GM23338 (cell line): ENCODE data around the gene TAGAP. TPM values are rescaled to one million over a fixed set of nuclear protein-coding genes. Genes with fewer than 3 reads are reported as not detected.

Source experiments
- ATAC-seq: fragments of 200-7000 bp; cut with Tn5 transposase; 3 replicates; pipeline ENCODE4 v1.9.1; 2020
- DNase-seq: peaks from one replicate; pipeline ENCODE4 v3.0.0-alpha.2; 2015; ENCODE audit warnings: low spot score
- H2AFZ ChIP-seq: fragments of 200-600 bp; sonication (generic); 2 replicates; pipeline ENCODE4 v1.8.0; 2016; ENCODE audit warnings: antibody characterized with exemption, mild to moderate bottlenecking, moderate library complexity
- H3F3A ChIP-seq: fragments of 200-600 bp; sonication (generic); replicated peaks from 2 replicates; pipeline ENCODE4 v1.8.0; 2017; ENCODE audit warnings: antibody characterized with exemption, mixed run types, low read depth
- H3K27ac ChIP-seq: fragments of 200-600 bp; sonication (generic); 2 replicates; pipeline ENCODE4 v1.6.1; 2016; ENCODE audit warnings: low read depth
- H3K27me3 ChIP-seq: fragments of 200-600 bp; sonication (generic); 2 replicates; pipeline ENCODE4 v1.8.0; 2016; ENCODE audit warnings: mild to moderate bottlenecking, mixed run types, moderate library complexity; ENCODE audit not compliant: insufficient read depth
- H3K36me3 ChIP-seq: fragments of 200-600 bp; sonication (generic); 2 replicates; pipeline ENCODE4 v1.8.0; 2016; ENCODE audit warnings: mild to moderate bottlenecking; ENCODE audit not compliant: insufficient read depth
- H3K4me1 ChIP-seq: fragments of 200-600 bp; sonication (generic); 2 replicates; pipeline ENCODE4 v1.8.0; 2016; ENCODE audit warnings: mild to moderate bottlenecking, moderate library complexity; ENCODE audit not compliant: insufficient read depth
- H3K4me2 ChIP-seq: fragments of 200-600 bp; sonication (generic); 2 replicates; pipeline ENCODE4 v1.7.1; 2017; ENCODE audit warnings: mixed run types
- H3K4me3 ChIP-seq: fragments of 200-600 bp; sonication (generic); 2 replicates; pipeline ENCODE4 v1.6.1; 2016; ENCODE audit warnings: mixed run types
- H3K79me2 ChIP-seq: fragments of 200-600 bp; sonication (generic); replicated peaks from 2 replicates; pipeline ENCODE4 v1.8.0; 2017; ENCODE audit warnings: mild to moderate bottlenecking; ENCODE audit not compliant: insufficient read depth
- H3K9me2 ChIP-seq: fragments of 200-600 bp; sonication (generic); 2 replicates; pipeline ENCODE4 v1.8.0; 2017; ENCODE audit not compliant: insufficient read depth
- H4K20me1 ChIP-seq: fragments of 200-600 bp; sonication (generic); replicated peaks from 2 replicates; pipeline ENCODE4 v1.8.0; 2017; ENCODE audit warnings: mild to moderate bottlenecking; ENCODE audit not compliant: insufficient read depth
- H3K27ac Mint-ChIP-seq: 2 replicates; pipeline ENCODE4 v1.8.0; 2020; ENCODE audit warnings: inconsistent platforms, mild to moderate bottlenecking, moderate library complexity, mixed read lengths
- H3K27me3 Mint-ChIP-seq: 3 replicates; pipeline ENCODE4 v1.8.0; 2022; ENCODE audit warnings: low read depth, mild to moderate bottlenecking, moderate library complexity, mixed read lengths, inconsistent platforms; ENCODE audit not compliant: insufficient read depth, poor library complexity
- H3K36me3 Mint-ChIP-seq: 3 replicates; pipeline ENCODE4 v1.8.0; 2021; ENCODE audit warnings: low read depth, mild to moderate bottlenecking, inconsistent platforms, moderate library complexity, mixed read lengths
- H3K4me1 Mint-ChIP-seq: 3 replicates; pipeline ENCODE4 v1.8.0; 2020; ENCODE audit warnings: mild to moderate bottlenecking, inconsistent platforms, mixed read lengths
- H3K4me3 Mint-ChIP-seq: 3 replicates; pipeline ENCODE4 v1.8.0; 2021; ENCODE audit warnings: moderate library complexity, mild to moderate bottlenecking, inconsistent platforms, mixed read lengths
- H3K9me3 Mint-ChIP-seq: 3 replicates; pipeline ENCODE4 v1.8.0; 2020; ENCODE audit warnings: moderate library complexity, mild to moderate bottlenecking, inconsistent platforms, mixed read lengths
- CREB1 ChIP-seq: fragments of 250-450 bp; sonication (Bioruptor Pico); IDR thresholded peaks from 2 replicates; pipeline ENCODE4 v1.5.0; 2020; ENCODE audit warnings: low read depth, mild to moderate bottlenecking, moderate library complexity
- CTCF ChIP-seq, 2 experiments: fragments of 200-600 bp in 1 of 2; sonication (generic) in 1 of 2; conservative IDR thresholded peaks; 2 replicates each; pipeline versions ENCODE4 v1.5.1 to v1.6.1; 2016 to 2017; ENCODE audit warnings: antibody characterized with exemption in 2 of 2, low read depth in 2 of 2, mild to moderate bottlenecking in 2 of 2, moderate library complexity in 1 of 2
- ETS1 ChIP-seq: IDR thresholded peaks from 2 replicates; pipeline ENCODE4 v1.6.1; 2016; ENCODE audit warnings: antibody characterized with exemption
- EZH2 ChIP-seq: fragments of 200-600 bp; sonication (generic); IDR thresholded peaks from one replicate; pipeline ENCODE4 v1.8.0; 2017; ENCODE audit warnings: antibody characterized with exemption, mild to moderate bottlenecking, low read depth; ENCODE audit not compliant: unreplicated experiment
- NANOG ChIP-seq: IDR thresholded peaks from 2 replicates; pipeline ENCODE4 v1.6.1; 2016; ENCODE audit warnings: antibody characterized with exemption, borderline replicate concordance
- POLR2AphosphoS5 ChIP-seq: IDR thresholded peaks from 2 replicates; pipeline ENCODE4 v1.6.1; 2016; ENCODE audit warnings: antibody characterized with exemption, low read depth
- REST ChIP-seq: IDR thresholded peaks from one replicate; pipeline ENCODE4 v1.6.1; 2018; ENCODE audit warnings: antibody characterized with exemption; ENCODE audit not compliant: unreplicated experiment
- STAT1 ChIP-seq: IDR thresholded peaks from one replicate; pipeline ENCODE4 v1.6.1; 2016; ENCODE audit warnings: antibody characterized with exemption; ENCODE audit not compliant: unreplicated experiment
- ZNF114 ChIP-seq: fragments of 250-450 bp; sonication (Bioruptor Pico); IDR thresholded peaks from 2 replicates; pipeline ENCODE4 v1.5.0; 2020; ENCODE audit warnings: mild to moderate bottlenecking, moderate library complexity
- ZNF462 ChIP-seq: fragments of 250-450 bp; sonication (Bioruptor Pico); IDR thresholded peaks from 2 replicates; pipeline ENCODE4 v1.5.0; 2020; ENCODE audit warnings: mild to moderate bottlenecking, moderate library complexity
- polyA plus RNA-seq: library from polyadenylated mRNA; unstranded; fragments of >200 nt; fragmentation: Nextera tagmentation; extraction: Ambion mirVana; gene quantifications from 2 replicates; pipeline ENCODE4 v1.2.1, GENCODE V29; 2016
- total RNA-seq: library from RNA; depleted of rRNA; stranded (reverse); fragments of >200 nt; shearing (Covaris generic); gene quantifications from 2 replicates; pipeline ENCODE4 v1.2.3, GENCODE V29; 2014

Gene TAGAP
- total and polyA plus RNA-seq, 2 experiments from 2014 or later = not detected

GRCh38 chr6:159008656-159009288 lies 36.0 kb downstream of the TAGAP start (continued):
- no peak for TF ChIP-seq ZNF462 (CRISPR knock-in tag)
- no peak for TF ChIP-seq POLR2AphosphoS5
- TF ChIP-seq ZNF114 = no peak

GRCh38 chr6:159007510-159007909 lies 37.3 kb downstream of the TAGAP start:
- peaks cover 1% of the 10 kb centered on the region; the same call in 1 of the 2 replicates for H3K4me1 ChIP-seq
- H3K79me2 ChIP-seq = no peaks in the 10 kb centered on the region
- H3K9me2 ChIP-seq = no peaks in the 10 kb centered on the region
- Mint-ChIP-seq H3K36me3 (no peaks in the 10 kb centered on the region; the same call in 2 of the 3 replicates), H3K4me1 (peaks cover 3% of the 10 kb centered on the region), H3K4me3 (no peak overlapping the region), H3K27ac (no peak overlapping the region), H3K9me3 (no peaks in the 10 kb centered on the region), H3K27me3 (no peaks in the 10 kb centered on the region)
- no peak for ATAC-seq
- no peak for DNase-seq
- H3K27me3 ChIP-seq = no peaks in the 10 kb centered on the region
- no peak overlapping the region for H3K4me3 ChIP-seq
- no peaks in the 10 kb centered on the region; the same call in 1 of the 2 replicates for H4K20me1 ChIP-seq
- no peaks in the 10 kb centered on the region for H3F3A ChIP-seq
- no peaks in the 10 kb centered on the region for H3K36me3 ChIP-seq
- no peak overlapping the region for H2AFZ ChIP-seq
- H3K4me2 ChIP-seq = no peak overlapping the region
- no peak overlapping the region for H3K27ac ChIP-seq
- TF ChIP-seq EZH2 (no peak), CTCF (conservative IDR thresholded peaks at IDR 0.05; ENCODE audit: low read depth in 2 of 2) (no peak), NANOG (no peak), ETS1 (no peak), POLR2AphosphoS5 (no peak), STAT1 (no peak), ZNF114 (no peak), REST (no peak), CREB1 (CRISPR knock-in tag) (no peak)
